GM12874 (cell line): ENCODE data around the gene SLC9A7.

Experiments used
- CTCF ChIP-seq: IDR thresholded peaks from 2 replicates; pipeline ENCODE4 v1.5.1; 2011; ENCODE audit warnings: low read depth, mild to moderate bottlenecking, control low read depth, low read length, moderate library complexity; ENCODE audit not compliant: insufficient read depth

The SLC9A7 gene

GRCh38 chrX:46727441-46727840, 31.5 kb downstream of the SLC9A7 start:
- TF ChIP-seq CTCF = no peak

- no peak for TF ChIP-seq CTCF
These were observed 36.0 kb downstream of the SLC9A7 start for GRCh38 chrX:46722742-46723568.

GRCh38 chrX:46716796-46717195, 42.1 kb downstream of the SLC9A7 start:
- TF ChIP-seq CTCF = no peak

- TF ChIP-seq CTCF = no peak
These were observed 42.9 kb downstream of the SLC9A7 start for GRCh38 chrX:46715997-46716396.

- no peak for TF ChIP-seq CTCF
These were observed 43.4 kb downstream of the SLC9A7 start for GRCh38 chrX:46715530-46715929.

- no peak for TF ChIP-seq CTCF
These were observed 45.0 kb downstream of the SLC9A7 start for GRCh38 chrX:46713672-46714490.

- TF ChIP-seq CTCF = no peak
These were observed 46.2 kb downstream of the SLC9A7 start for GRCh38 chrX:46712764-46713163.
